MM.1S (cell line): ENCODE data around the gene CRNKL1.
A peak's percentile ranks its signal among the peaks of the same experiment; 100 is the strongest.

Experiments
- DNase-seq: peaks from one replicate; pipeline ENCODE4 v3.0.0-alpha.2; 2015
- H2AFZ ChIP-seq: fragments of 300-600 bp; sonication (generic); 2 replicates; pipeline ENCODE4 v1.6.0; 2016; ENCODE audit warnings: antibody characterized with exemption, low read length
- H3F3A ChIP-seq: fragments of 300-600 bp; sonication (generic); 2 replicates; pipeline ENCODE4 v1.6.1; 2016; ENCODE audit warnings: mild to moderate bottlenecking, antibody characterized with exemption, low read length, moderate library complexity, mixed read lengths; ENCODE audit not compliant: insufficient read depth
- H3K27ac ChIP-seq: fragments of 300-600 bp; sonication (generic); 2 replicates; pipeline ENCODE4 v1.5.1; 2016; ENCODE audit warnings: mild to moderate bottlenecking, low read length
- H3K27me3 ChIP-seq: fragments of 300-600 bp; sonication (generic); replicated peaks from 2 replicates; pipeline ENCODE4 v1.6.0; 2016; ENCODE audit warnings: low read length; ENCODE audit not compliant: insufficient read depth
- H3K36me3 ChIP-seq: fragments of 300-600 bp; sonication (generic); replicated peaks from 2 replicates; pipeline ENCODE4 v1.6.1; 2016; ENCODE audit warnings: mild to moderate bottlenecking, low read length, mixed read lengths; ENCODE audit not compliant: insufficient read depth
- H3K4me1 ChIP-seq: fragments of 300-600 bp; sonication (generic); 2 replicates; pipeline ENCODE4 v1.6.1; 2016; ENCODE audit warnings: low read length, mixed read lengths
- H3K4me2 ChIP-seq: fragments of 300-600 bp; sonication (generic); 2 replicates; pipeline ENCODE4 v1.6.0; 2016; ENCODE audit warnings: low read depth, low read length
- H3K4me3 ChIP-seq: fragments of 300-600 bp; sonication (generic); 2 replicates; pipeline ENCODE4 v1.5.1; 2016; ENCODE audit warnings: low read length, mixed read lengths
- H3K79me2 ChIP-seq: fragments of 300-600 bp; sonication (generic); 2 replicates; pipeline ENCODE4 v1.6.1; 2016; ENCODE audit warnings: mixed run types, low read length, mixed read lengths
- H3K9ac ChIP-seq: fragments of 300-600 bp; sonication (generic); 2 replicates; pipeline ENCODE4 v1.6.1; 2016; ENCODE audit warnings: low read length, mixed read lengths
- H3K9me2 ChIP-seq: fragments of 300-600 bp; sonication (generic); replicated peaks from 2 replicates; pipeline ENCODE4 v1.6.1; 2016; ENCODE audit warnings: mild to moderate bottlenecking, low read length, mixed read lengths; ENCODE audit not compliant: insufficient read depth
- H3K9me3 ChIP-seq: fragments of 300-600 bp; sonication (generic); replicated peaks from 2 replicates; pipeline ENCODE4 v1.6.1; 2016; ENCODE audit warnings: mild to moderate bottlenecking, low read length, mixed read lengths; ENCODE audit not compliant: insufficient read depth
- H4K20me1 ChIP-seq: fragments of 300-600 bp; sonication (generic); 2 replicates; pipeline ENCODE4 v1.6.1; 2016; ENCODE audit warnings: mild to moderate bottlenecking, low read length, moderate library complexity, mixed read lengths; ENCODE audit not compliant: insufficient read depth
- CTCF ChIP-seq: fragments of 300-600 bp; sonication (generic); IDR thresholded peaks from 2 replicates; pipeline ENCODE4 v1.5.1; 2016; ENCODE audit warnings: antibody characterized with exemption, low read length, mixed read lengths
- EZH2 ChIP-seq: fragments of 300-600 bp; sonication (generic); optimal IDR thresholded peaks from 2 replicates; pipeline ENCODE3; 2017; ENCODE audit warnings: low read depth, mild to moderate bottlenecking, antibody characterized with exemption, low read length, mixed read lengths
- EZH2phosphoT487 ChIP-seq: fragments of 300-600 bp; sonication (generic); IDR thresholded peaks from 2 replicates; pipeline ENCODE4 v1.6.1; 2018; ENCODE audit warnings: antibody characterized with exemption, low read length

The CRNKL1 gene

GRCh38 chr20:19995220-19995863 lies 56.9 kb downstream of the CRNKL1 start:
- Histone ChIP-seq H3F3A (no peaks in the 10 kb centered on the region), H3K9me2 (no peaks in the 10 kb centered on the region), H3K9ac (no peak overlapping the region), H3K27ac (no peak overlapping the region), H2AFZ (no peak overlapping the region), H4K20me1 (no peaks in the 10 kb centered on the region), H3K9me3 (no peaks in the 10 kb centered on the region), H3K36me3 (no peaks in the 10 kb centered on the region), H3K4me1 (no peaks in the 10 kb centered on the region), H3K27me3 (no peaks in the 10 kb centered on the region), H3K4me3 (no peak overlapping the region), H3K79me2 (no peaks in the 10 kb centered on the region), H3K4me2 (no peak overlapping the region)
- DNase-seq = peak; percentile 50
- peak; percentile 79 for TF ChIP-seq CTCF
- TF ChIP-seq EZH2 = no peak
- TF ChIP-seq EZH2phosphoT487 = no peak

- no peak overlapping the region for H3K4me3 ChIP-seq
- no peak overlapping the region for H3K9ac ChIP-seq
- no peaks in the 10 kb centered on the region for H3K9me3 ChIP-seq
- H3K36me3 ChIP-seq = no peaks in the 10 kb centered on the region
- TF ChIP-seq EZH2phosphoT487 (no peak), EZH2 (no peak), CTCF (no peak)
- H3K27ac ChIP-seq = no peak overlapping the region
- H2AFZ ChIP-seq = no peak overlapping the region
- no peaks in the 10 kb centered on the region for H4K20me1 ChIP-seq
- no peaks in the 10 kb centered on the region for H3K9me2 ChIP-seq
- no peaks in the 10 kb centered on the region for H3K27me3 ChIP-seq
- no peak overlapping the region for H3K4me2 ChIP-seq
- no peaks in the 10 kb centered on the region for H3K79me2 ChIP-seq
- H3K4me1 ChIP-seq = no peaks in the 10 kb centered on the region
- no peak for DNase-seq
- H3F3A ChIP-seq = no peaks in the 10 kb centered on the region
Measured at GRCh38 chr20:19993958-19994669, 58.2 kb downstream of the CRNKL1 start.

GRCh38 chr20:19992996-19993908 lies 59.0 kb downstream of the CRNKL1 start:
- H3K4me3 ChIP-seq = no peak overlapping the region
- no peaks in the 10 kb centered on the region for H3F3A ChIP-seq
- no peak overlapping the region for H3K4me2 ChIP-seq
- no peaks in the 10 kb centered on the region for H3K9me2 ChIP-seq
- no peaks in the 10 kb centered on the region for H3K36me3 ChIP-seq
- H4K20me1 ChIP-seq = no peaks in the 10 kb centered on the region
- TF ChIP-seq EZH2 (no peak), CTCF (no peak), EZH2phosphoT487 (no peak)
- no peak overlapping the region for H3K27ac ChIP-seq
- H3K9me3 ChIP-seq = no peaks in the 10 kb centered on the region
- no peaks in the 10 kb centered on the region for H3K79me2 ChIP-seq
- no peak overlapping the region for H2AFZ ChIP-seq
- no peaks in the 10 kb centered on the region for H3K4me1 ChIP-seq
- DNase-seq = no peak
- H3K27me3 ChIP-seq = no peaks in the 10 kb centered on the region
- no peak overlapping the region for H3K9ac ChIP-seq
